Gastrocnemius medialis (tissue), 4 donors: ENCODE measurements around the gene INPP5E. TPM values are rescaled to one million over a fixed set of nuclear protein-coding genes. Genes with fewer than 3 reads are reported as not detected.

ENCODE experiments used
- ATAC-seq, 2 donors: fragments of 150-250 bp; one replicate each; pipeline ENCODE4 v1.9.1; 2016
- DNase-seq, 2 donors: peaks; one replicate each; pipeline ENCODE4 v3.0.0-alpha.2; 2019
- H3K27ac ChIP-seq, 4 donors: fragments of 200-600 bp; sonication (generic); 1 replicate in 1 of 4; 2 replicates in 3 of 4; pipeline ENCODE4 v1.5.1; 2016 to 2018; ENCODE audit warnings: mild to moderate bottlenecking in 2 of 4, moderate library complexity in 1 of 4
- H3K27me3 ChIP-seq, 3 donors: fragments of 200-600 bp; sonication (generic) in 2 of 3; 1 replicate in 1 of 3; 2 replicates in 2 of 3; pipeline versions ENCODE4 v1.5.1 to v1.6.0; 2016 to 2019; ENCODE audit warnings: mild to moderate bottlenecking in 1 of 3, moderate library complexity in 1 of 3
- H3K36me3 ChIP-seq, 2 donors: fragments of 200-600 bp; sonication (generic) in 1 of 2; one replicate each; pipeline ENCODE4 v1.5.1; 2017 to 2018
- H3K4me1 ChIP-seq, 2 donors: fragments of 200-600 bp; sonication (generic) in 1 of 2; one replicate each; pipeline ENCODE4 v1.5.1; 2016 to 2017; ENCODE audit warnings: mild to moderate bottlenecking in 2 of 2
- H3K4me3 ChIP-seq, 4 donors: fragments of 200-600 bp; sonication (generic) in 3 of 4; 1 replicate in 1 of 4; 2 replicates in 3 of 4; pipeline ENCODE4 v1.5.1; 2016 to 2019; ENCODE audit warnings: mild to moderate bottlenecking in 2 of 4
- H3K9me3 ChIP-seq, 3 donors: fragments of 200-600 bp; sonication (generic) in 2 of 3; 1 replicate in 1 of 3; 2 replicates in 2 of 3; pipeline ENCODE4 v1.5.1; 2016 to 2019
- POLR2A ChIP-seq, 2 donors: fragments of 450-650 bp; IDR thresholded peaks; one replicate each; pipeline ENCODE4 v1.6.1; 2017; ENCODE audit warnings: antibody characterized with exemption in 2 of 2, mild to moderate bottlenecking in 2 of 2, moderate library complexity in 2 of 2
- in situ Hi-C, 4 donors: fragments of 200-750 bp; cut with MboI; loops; one replicate each; pipeline versions ENCODE4 v1.15.0 to v1.8.0; 2017; ENCODE audit warnings: low sequenced_read_pairs in 4 of 4
- intact Hi-C: fragments of 100-400 bp; cut with DNase I; formaldehyde crosslinking; loops from one replicate; pipeline ENCODE4 v1.15.1; 2023; ENCODE audit warnings: low total_unique reads
- total RNA-seq, 4 donors: library from RNA; depleted of rRNA; stranded (reverse); fragments of >200 nt; gene quantifications; one replicate each; pipeline versions ENCODE4 v1.1.0 to v1.2.3, GENCODE V29; 2016
- TF ChIP-seq, protein P1 (sequence below), 5 experiments: fragments of 450-650 bp in 3 of 5; fragments of 200-600 bp in 2 of 5; sonication (generic) in 2 of 5; IDR thresholded peaks in 4 of 5; conservative IDR thresholded peaks in 1 of 5; 1 replicate in 4 of 5; 2 replicates in 1 of 5; pipeline ENCODE4 v1.5.1; 2016 to 2019; ENCODE audit warnings: antibody characterized with exemption in 5 of 5, mild to moderate bottlenecking in 3 of 5, moderate library complexity in 3 of 5

Gene INPP5E
- total RNA-seq, 4 donors from 2014 or later, result 5.0 to 6.7 (median 5.9) TPM

DNA sequence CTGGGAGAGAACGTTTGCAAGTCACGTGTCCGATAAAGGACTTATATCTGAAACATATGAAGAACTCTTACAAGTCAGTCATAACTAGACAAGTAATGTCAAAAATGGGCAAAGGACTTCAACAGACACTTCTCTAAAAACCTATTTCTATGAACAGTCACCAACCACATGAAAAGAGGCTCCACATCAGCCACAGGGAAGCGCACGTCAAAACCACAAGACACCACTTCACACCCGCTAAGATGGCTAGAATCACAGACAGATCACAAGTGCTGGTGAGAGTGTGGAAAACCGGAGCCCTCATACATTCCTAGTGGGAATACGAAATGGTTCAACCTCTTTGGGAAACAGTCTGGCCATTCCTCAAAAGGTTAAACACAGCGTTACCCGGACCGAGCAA, 54.6 kb downstream of the INPP5E start:
- no peak overlapping the region for H3K4me3 ChIP-seq
- H3K27ac ChIP-seq, result no peak overlapping the region
- ATAC-seq (no peak), DNase-seq (no peak)
- no peaks in the 10 kb centered on the region for H3K27me3 ChIP-seq
- no peaks in the 10 kb centered on the region for H3K4me1 ChIP-seq
- H3K36me3 ChIP-seq, result peaks cover 3 to 71% of the 10 kb centered on the region in 2 donors
- in situ Hi-C loops (no loop called here), intact Hi-C loops (no loop called here)
- TF ChIP-seq, protein P1, sequence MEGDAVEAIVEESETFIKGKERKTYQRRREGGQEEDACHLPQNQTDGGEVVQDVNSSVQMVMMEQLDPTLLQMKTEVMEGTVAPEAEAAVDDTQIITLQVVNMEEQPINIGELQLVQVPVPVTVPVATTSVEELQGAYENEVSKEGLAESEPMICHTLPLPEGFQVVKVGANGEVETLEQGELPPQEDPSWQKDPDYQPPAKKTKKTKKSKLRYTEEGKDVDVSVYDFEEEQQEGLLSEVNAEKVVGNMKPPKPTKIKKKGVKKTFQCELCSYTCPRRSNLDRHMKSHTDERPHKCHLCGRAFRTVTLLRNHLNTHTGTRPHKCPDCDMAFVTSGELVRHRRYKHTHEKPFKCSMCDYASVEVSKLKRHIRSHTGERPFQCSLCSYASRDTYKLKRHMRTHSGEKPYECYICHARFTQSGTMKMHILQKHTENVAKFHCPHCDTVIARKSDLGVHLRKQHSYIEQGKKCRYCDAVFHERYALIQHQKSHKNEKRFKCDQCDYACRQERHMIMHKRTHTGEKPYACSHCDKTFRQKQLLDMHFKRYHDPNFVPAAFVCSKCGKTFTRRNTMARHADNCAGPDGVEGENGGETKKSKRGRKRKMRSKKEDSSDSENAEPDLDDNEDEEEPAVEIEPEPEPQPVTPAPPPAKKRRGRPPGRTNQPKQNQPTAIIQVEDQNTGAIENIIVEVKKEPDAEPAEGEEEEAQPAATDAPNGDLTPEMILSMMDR (IDR thresholded peaks at IDR 0.05 in 4 of 5, conservative IDR thresholded peaks at IDR 0.05 in 1 of 5), result no peak
- no peak for TF ChIP-seq POLR2A (IDR thresholded peaks at IDR 0.05)
- H3K9me3 ChIP-seq, result no peaks in the 10 kb centered on the region

DNA sequence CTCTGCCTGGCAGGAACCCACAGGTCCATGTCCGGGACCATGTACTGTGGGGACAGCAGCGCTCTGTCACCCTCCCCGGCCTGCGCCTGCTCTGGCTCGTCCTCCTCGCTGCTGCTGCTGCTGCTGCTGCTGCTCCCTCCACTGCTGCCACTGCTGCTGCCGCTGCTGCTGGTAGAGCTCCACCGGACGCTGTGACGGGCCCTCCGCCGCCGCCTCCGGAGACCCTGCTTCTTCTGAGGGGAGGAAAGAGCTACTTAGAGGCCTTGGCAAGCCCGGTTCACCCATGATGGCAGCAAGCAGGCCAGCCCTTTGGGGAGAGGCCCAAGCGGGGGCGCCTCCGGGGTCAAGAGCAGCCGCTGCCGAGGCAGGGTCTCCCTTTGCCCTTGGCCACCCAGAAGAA, 56.2 kb downstream of the INPP5E start:
- TF ChIP-seq, protein P1 (IDR thresholded peaks at IDR 0.05 in 4 of 5, conservative IDR thresholded peaks at IDR 0.05 in 1 of 5), result no peak
- TF ChIP-seq POLR2A (IDR thresholded peaks at IDR 0.05), result no peak

DNA sequence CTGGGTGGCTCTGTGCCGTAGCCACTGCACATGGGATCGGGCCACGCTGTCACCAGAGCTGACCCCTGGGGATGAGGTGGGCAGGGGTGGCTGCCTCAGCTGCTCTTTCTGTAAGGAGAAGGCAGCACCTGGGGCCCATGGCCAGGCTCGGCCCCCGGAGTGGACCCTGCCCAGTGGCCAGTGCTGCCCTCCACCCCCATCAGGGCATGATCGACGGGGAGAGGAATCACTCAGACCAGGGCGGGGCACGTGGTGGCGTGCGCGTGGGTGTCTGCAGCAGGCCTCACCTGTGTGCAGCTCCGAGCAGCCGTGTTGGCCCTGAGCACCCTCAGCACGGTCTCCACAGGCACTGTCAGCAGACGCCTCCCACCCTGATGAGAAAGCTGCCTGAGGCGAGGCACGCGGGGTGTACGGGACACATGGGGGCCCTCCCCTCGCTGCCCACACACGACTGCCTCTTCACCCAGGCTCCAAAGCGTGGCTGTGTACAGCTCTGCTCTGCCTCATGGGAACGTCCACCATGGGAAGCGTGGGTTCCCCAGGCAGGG, 57.6 kb downstream of the INPP5E start:
- Histone ChIP-seq H3K27ac (no peak overlapping the region), H3K4me1 (no peaks in the 10 kb centered on the region), H3K4me3 (no peak overlapping the region), H3K27me3 (no peaks in the 10 kb centered on the region), H3K36me3 (peaks cover 3 to 67% of the 10 kb centered on the region in 2 donors), H3K9me3 (no peaks in the 10 kb centered on the region)
- DNase-seq (no peak), ATAC-seq (no peak)
- TF ChIP-seq POLR2A (IDR thresholded peaks at IDR 0.05), result no peak
- TF ChIP-seq, protein P1 (IDR thresholded peaks at IDR 0.05 in 4 of 5, conservative IDR thresholded peaks at IDR 0.05 in 1 of 5), result no peak
- in situ Hi-C loops, result no loop called here
- intact Hi-C loops, result no loop called here

More for the DNA sequence above, 56.2 kb downstream of the INPP5E start:
- Histone ChIP-seq H3K27me3 (no peaks in the 10 kb centered on the region), H3K4me1 (no peaks in the 10 kb centered on the region), H3K4me3 (no peak overlapping the region), H3K36me3 (peaks cover 3 to 79% of the 10 kb centered on the region in 2 donors), H3K27ac (no peak overlapping the region), H3K9me3 (no peaks in the 10 kb centered on the region)
- intact Hi-C loops (no loop called here), in situ Hi-C loops (no loop called here)
- DNase-seq, result no peak
- ATAC-seq, result no peak

DNA sequence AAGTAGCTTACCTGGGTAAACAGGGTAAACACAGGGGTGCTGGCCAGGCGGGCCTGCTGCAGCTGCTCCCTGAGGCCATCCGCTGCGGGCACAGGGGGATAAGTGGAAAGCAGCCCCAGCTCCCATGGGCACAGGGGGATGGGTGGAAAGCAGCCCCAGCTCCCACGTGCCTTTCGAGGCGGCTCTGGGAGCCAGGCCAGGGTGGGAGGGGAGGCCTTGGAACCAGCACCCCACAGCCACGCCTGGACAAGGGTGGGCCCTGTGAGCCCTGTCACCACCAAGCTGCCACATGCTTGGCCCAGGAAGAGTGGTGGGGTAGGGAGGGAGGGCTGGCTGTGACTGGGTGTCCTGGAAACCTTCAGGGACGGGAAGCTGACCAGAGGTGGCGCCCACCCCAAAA, 58.3 kb downstream of the INPP5E start:
- Histone ChIP-seq H3K27ac (no peak overlapping the region), H3K9me3 (no peaks in the 10 kb centered on the region), H3K27me3 (no peaks in the 10 kb centered on the region), H3K36me3 (peaks cover 3 to 61% of the 10 kb centered on the region in 2 donors), H3K4me1 (no peaks in the 10 kb centered on the region), H3K4me3 (no peak overlapping the region)
- in situ Hi-C loops (no loop called here), intact Hi-C loops (no loop called here)
- ATAC-seq (no peak), DNase-seq (no peak)
- TF ChIP-seq POLR2A (IDR thresholded peaks at IDR 0.05), result no peak
- TF ChIP-seq, protein P1 (IDR thresholded peaks at IDR 0.05 in 4 of 5, conservative IDR thresholded peaks at IDR 0.05 in 1 of 5), result no peak

DNA sequence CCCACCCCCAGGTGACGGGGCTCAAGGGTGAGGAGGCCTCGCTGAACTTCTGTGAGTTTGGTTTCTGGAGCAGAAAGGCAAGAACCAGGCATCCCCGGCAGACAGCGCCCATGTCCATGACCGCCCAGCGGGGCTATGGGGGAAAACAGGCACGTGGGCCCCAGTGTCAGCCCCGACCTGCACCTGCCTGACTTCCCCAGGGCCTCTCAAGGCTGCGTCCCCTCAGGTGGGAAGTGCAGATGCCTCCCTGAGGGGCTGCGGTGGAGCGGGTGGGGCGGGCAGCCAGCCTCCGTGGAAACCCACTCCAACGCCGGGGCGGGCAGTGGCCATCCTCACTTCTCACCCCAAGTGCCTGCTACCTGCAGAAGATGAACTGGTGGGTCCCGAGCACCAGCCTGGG, 59.3 kb downstream of the INPP5E start:
- ATAC-seq (no peak), DNase-seq (no peak)
- Histone ChIP-seq H3K27me3 (no peaks in the 10 kb centered on the region), H3K27ac (no peak overlapping the region), H3K9me3 (no peaks in the 10 kb centered on the region), H3K4me3 (no peak overlapping the region), H3K36me3 (peaks cover 3 to 61% of the 10 kb centered on the region in 2 donors), H3K4me1 (no peaks in the 10 kb centered on the region)
- in situ Hi-C loops (no loop called here), intact Hi-C loops (no loop called here)
- no peak for TF ChIP-seq POLR2A (IDR thresholded peaks at IDR 0.05)
- TF ChIP-seq, protein P1 (IDR thresholded peaks at IDR 0.05 in 4 of 5, conservative IDR thresholded peaks at IDR 0.05 in 1 of 5), result no peak
